ENCODE measurements around the gene NDUFB2. TPM values are rescaled to one million over a fixed set of nuclear protein-coding genes. Genes with fewer than 3 reads are reported as not detected.

NDUFB2 gene
- total and polyA plus RNA-seq, 9 of the 15 experiments (the other 6 are each of a cell fraction or from before 2014, with no cell fraction given), result 220 to 2,075 (median 320) TPM

GRCh38 chr7:140673063-140673773 lies 23.3 kb upstream of the NDUFB2 start (continued):
- TF ChIP-seq MGA (IDR thresholded peaks at IDR 0.05), result peak; percentile 82
- TF ChIP-seq BDP1 (IDR thresholded peaks at IDR 0.05; ENCODE audit: insufficient read depth, insufficient read length), result no peak
- TF ChIP-seq NKRF (IDR thresholded peaks at IDR 0.05; ENCODE audit: borderline replicate concordance), result no peak
- no peak for TF ChIP-seq PURB (CRISPR knock-in tag; IDR thresholded peaks at IDR 0.05; ENCODE audit: low read depth)
- TF ChIP-seq ZMIZ1 (IDR thresholded peaks at IDR 0.05; ENCODE audit: low read depth in 2 of 2, low read length in 2 of 2), result no peak
- TF ChIP-seq ZFPM2 (CRISPR knock-in tag; IDR thresholded peaks at IDR 0.05), result no peak
- no peak for TF ChIP-seq TSC22D4 (tag; IDR thresholded peaks at IDR 0.05)
- TF ChIP-seq ZNF586 (CRISPR knock-in tag; conservative IDR thresholded peaks at IDR 0.05), result no peak
- TF ChIP-seq USF1 (CRISPR knock-in tag; IDR thresholded peaks at IDR 0.05), result no peak

All from K562 (cell line).